Measurements from ENCODE around the gene CISD3.

CISD3 gene

DNA sequence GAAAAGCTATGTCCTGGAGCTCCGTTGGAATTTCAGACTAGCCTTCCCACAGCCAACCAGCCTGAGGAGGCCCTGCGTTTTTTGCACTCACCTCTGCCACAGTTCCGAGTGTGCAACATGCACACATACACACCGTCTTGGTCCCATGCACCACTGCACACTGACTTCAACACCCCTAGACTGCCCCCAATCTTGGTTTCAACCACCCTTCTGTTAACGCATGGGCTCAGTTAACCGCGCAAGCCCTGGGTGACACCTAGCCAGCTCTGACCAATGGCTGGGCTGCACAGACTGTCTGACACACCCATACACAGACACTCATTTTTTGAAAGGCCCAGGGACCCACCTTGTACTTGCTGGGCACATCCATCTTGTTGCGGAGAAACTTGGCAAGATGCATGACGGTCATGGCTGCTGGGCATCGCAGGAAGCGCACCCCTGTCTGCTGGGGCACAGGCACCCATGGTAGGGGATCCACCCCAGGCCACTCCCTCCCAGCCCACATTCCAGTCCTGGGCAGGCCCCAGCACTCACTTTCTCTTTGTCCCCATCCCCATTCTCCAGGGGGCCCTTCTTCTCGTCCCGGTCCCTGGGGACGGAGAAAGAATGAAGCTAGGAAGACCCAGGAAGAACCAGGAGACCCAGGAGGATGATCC, 8.0 kb downstream of the CISD3 start:
- Histone ChIP-seq H3K36me3 (peaks cover 6 to 64% (median 57%) of the 10 kb centered on the region in 3 donors), H3K4me3 (no peak overlapping the region), H3K27me3 (no peaks in the 10 kb centered on the region), H3K4me1 (peaks cover 0 to 33% (median 17%) of the 10 kb centered on the region in 4 donors), H3K9me3 (no peaks in the 10 kb centered on the region), H3K27ac (no peak overlapping the region)
- intact Hi-C loops (cut with DNase I; ENCODE audit: low total_unique reads), result loop anchor here (10.0 kb wide), 1 partner anchor 383 kb away; the partner anchor contains the start of gene SOCS7
- DNase-seq, result no peak
- TF ChIP-seq, protein P1, sequence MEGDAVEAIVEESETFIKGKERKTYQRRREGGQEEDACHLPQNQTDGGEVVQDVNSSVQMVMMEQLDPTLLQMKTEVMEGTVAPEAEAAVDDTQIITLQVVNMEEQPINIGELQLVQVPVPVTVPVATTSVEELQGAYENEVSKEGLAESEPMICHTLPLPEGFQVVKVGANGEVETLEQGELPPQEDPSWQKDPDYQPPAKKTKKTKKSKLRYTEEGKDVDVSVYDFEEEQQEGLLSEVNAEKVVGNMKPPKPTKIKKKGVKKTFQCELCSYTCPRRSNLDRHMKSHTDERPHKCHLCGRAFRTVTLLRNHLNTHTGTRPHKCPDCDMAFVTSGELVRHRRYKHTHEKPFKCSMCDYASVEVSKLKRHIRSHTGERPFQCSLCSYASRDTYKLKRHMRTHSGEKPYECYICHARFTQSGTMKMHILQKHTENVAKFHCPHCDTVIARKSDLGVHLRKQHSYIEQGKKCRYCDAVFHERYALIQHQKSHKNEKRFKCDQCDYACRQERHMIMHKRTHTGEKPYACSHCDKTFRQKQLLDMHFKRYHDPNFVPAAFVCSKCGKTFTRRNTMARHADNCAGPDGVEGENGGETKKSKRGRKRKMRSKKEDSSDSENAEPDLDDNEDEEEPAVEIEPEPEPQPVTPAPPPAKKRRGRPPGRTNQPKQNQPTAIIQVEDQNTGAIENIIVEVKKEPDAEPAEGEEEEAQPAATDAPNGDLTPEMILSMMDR (IDR thresholded peaks at IDR 0.05), result no peak

DNA sequence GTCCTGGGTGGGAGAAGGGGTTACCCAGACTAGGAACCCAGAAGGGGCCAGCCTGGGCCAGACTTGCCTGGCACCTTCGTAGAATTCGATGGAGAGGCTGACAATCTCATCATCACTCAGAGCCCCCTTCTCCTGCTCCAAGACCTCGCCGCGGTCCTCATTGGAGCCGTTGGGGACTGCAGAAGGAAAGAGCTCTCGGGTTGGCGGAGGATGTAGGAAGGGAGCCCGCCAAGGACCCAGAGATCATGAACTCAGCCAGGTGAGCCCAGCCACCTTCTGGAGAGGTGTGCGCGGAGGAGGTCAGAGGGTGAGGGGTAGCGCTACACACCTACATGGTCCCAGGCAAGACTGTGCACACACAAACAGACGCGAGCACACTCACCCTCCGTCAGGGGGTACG, 8.5 kb downstream of the CISD3 start:
- Histone ChIP-seq H3K4me3 (no peak overlapping the region), H3K4me1 (peaks cover 0 to 34% (median 13%) of the 10 kb centered on the region in 4 donors), H3K27ac (no peak overlapping the region), H3K27me3 (no peaks in the 10 kb centered on the region), H3K36me3 (peaks cover under 1 to 59% (median 51%) of the 10 kb centered on the region in 3 donors), H3K9me3 (no peaks in the 10 kb centered on the region)
- no peak for DNase-seq
- TF ChIP-seq, protein P1 (IDR thresholded peaks at IDR 0.05), result no peak
- intact Hi-C loops (cut with DNase I; ENCODE audit: low total_unique reads), result loop anchor here (10.0 kb wide), 1 partner anchor 384 kb away; the partner anchor contains the start of gene SOCS7

DNA sequence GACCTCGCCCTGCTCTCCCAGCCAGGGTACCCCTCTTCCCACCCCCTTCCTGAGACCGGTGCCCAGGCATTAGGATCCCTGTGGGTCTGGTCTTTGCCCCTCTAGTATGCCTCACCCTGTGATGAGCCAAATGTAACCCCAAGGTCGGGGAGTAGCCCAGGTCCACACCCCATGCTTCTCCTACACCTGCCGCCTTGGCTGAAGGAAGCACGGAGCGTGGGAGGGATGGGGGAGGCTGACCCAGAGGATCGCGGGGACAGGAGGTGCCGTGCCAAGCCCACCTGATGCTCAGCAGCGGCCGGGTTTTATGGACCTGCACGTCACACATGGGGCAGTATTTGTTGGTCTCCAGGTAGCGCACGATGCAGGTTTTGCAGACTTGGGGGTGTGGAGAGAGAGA, 9.2 kb downstream of the CISD3 start:
- Histone ChIP-seq H3K36me3 (peaks cover 0 to 54% (median 46%) of the 10 kb centered on the region in 3 donors), H3K9me3 (no peaks in the 10 kb centered on the region), H3K27ac (no peak overlapping the region), H3K27me3 (no peaks in the 10 kb centered on the region), H3K4me3 (no peak overlapping the region), H3K4me1 (peaks cover 0 to 36% (median 13%) of the 10 kb centered on the region in 4 donors)
- TF ChIP-seq, protein P1 (IDR thresholded peaks at IDR 0.05), result no peak
- intact Hi-C loops (cut with DNase I; ENCODE audit: low total_unique reads), result loop anchor here (10.0 kb wide), 1 partner anchor 385 kb away; the partner anchor contains the start of gene SOCS7
- DNase-seq, result no peak

DNA sequence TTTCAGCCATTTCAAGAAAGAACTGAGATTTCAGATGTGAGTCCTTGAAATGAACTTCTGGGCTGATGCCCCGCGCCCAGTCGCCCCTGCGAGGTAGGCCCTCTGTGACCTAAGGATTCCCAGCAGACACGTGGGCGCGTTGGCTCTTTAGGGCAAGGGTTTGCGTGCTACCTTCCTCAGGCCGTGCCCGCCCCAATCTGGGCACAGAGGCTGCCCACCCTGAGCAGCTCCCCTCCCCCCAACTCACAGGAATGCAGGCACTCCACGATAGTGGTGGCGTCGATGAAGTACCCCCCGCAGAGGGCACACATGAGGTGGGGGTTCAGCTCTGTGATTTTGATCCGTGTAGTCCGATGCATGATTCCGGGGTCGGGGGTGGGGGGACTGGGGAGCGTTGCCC, 9.9 kb downstream of the CISD3 start:
- peaks cover 0 to 34% (median 12%) of the 10 kb centered on the region in 4 donors for H3K4me1 ChIP-seq
- intact Hi-C loops (cut with DNase I; ENCODE audit: low total_unique reads), result no loop called here
- no peaks in the 10 kb centered on the region for H3K27me3 ChIP-seq
- no peak for DNase-seq
- H3K9me3 ChIP-seq, result no peaks in the 10 kb centered on the region
- peaks cover 0 to 52% (median 44%) of the 10 kb centered on the region in 3 donors for H3K36me3 ChIP-seq
- no peak overlapping the region for H3K27ac ChIP-seq
- no peak overlapping the region for H3K4me3 ChIP-seq
- TF ChIP-seq, protein P1 (IDR thresholded peaks at IDR 0.05), result no peak

DNA sequence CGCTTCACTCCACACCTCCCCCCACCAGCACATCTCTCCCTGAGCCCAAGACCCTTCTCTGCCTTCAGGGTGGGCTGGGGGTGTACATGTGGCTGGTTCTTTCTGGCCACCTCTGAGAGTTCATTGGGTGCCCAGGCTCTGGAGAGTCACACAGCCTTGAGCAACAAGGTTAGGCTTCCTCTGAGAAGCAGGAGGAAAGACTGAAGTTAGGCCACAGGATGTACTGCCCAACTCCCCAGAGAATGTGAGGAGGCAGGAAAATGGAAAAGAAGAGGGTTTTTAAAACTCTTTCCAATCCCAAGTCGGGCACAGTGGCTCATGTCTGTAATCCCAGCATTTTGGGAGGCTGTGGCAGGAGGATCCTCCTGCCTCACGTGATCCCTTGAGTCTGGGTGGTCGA, 10.7 kb downstream of the CISD3 start:
- H3K36me3 ChIP-seq, result peaks cover 0 to 45% (median 40%) of the 10 kb centered on the region in 3 donors
- no peak overlapping the region for H3K4me3 ChIP-seq
- peak overlapping the region; percentile 12 to 72 for H3K27ac ChIP-seq
- no peaks in the 10 kb centered on the region for H3K9me3 ChIP-seq
- TF ChIP-seq, protein P1 (IDR thresholded peaks at IDR 0.05), result no peak
- intact Hi-C loops (cut with DNase I; ENCODE audit: low total_unique reads), result no loop called here
- peaks cover 0 to 30% (median 7%) of the 10 kb centered on the region in 4 donors for H3K4me1 ChIP-seq
- H3K27me3 ChIP-seq, result no peaks in the 10 kb centered on the region
- no peak for DNase-seq

Data from tibial artery (tissue), 4 donors.